Central memory CD8-positive, alpha-beta T cell (primary cell): ENCODE results near the gene TOX3.

ENCODE experiments used
- ATAC-seq: fragments of 150-1000 bp; cut with Tn5 transposase; replicated peaks from 2 replicates; pipeline ENCODE4 v1.10.0; 2022; ENCODE audit warnings: mild to moderate bottlenecking, moderate FRiP score, moderate number of reproducible peaks; ENCODE audit not compliant: poor library complexity, severe bottlenecking; ENCODE audit errors: extremely low read depth
- DNase-seq, 2 donors: peaks; one replicate each; pipeline ENCODE4 v3.0.0; 2021; ENCODE audit warnings: low spot score in 2 of 2
- H3K27ac Mint-ChIP-seq: one replicate; pipeline ENCODE4 v1.8.0; 2022; ENCODE audit warnings: low read depth, mild to moderate bottlenecking, moderate library complexity, mixed read lengths
- H3K27me3 Mint-ChIP-seq: one replicate; pipeline ENCODE4 v1.8.0; 2022; ENCODE audit warnings: mixed read lengths
- H3K36me3 Mint-ChIP-seq: one replicate; pipeline ENCODE4 v1.8.0; 2022; ENCODE audit warnings: mild to moderate bottlenecking, moderate library complexity, mixed read lengths; ENCODE audit not compliant: insufficient read depth
- H3K4me1 Mint-ChIP-seq: one replicate; pipeline ENCODE4 v1.8.0; 2022; ENCODE audit warnings: mixed read lengths
- H3K4me3 Mint-ChIP-seq: one replicate; pipeline ENCODE4 v1.8.0; 2022; ENCODE audit warnings: mild to moderate bottlenecking, moderate library complexity, mixed read lengths
- H3K9me3 Mint-ChIP-seq: one replicate; pipeline ENCODE4 v1.8.0; 2022; ENCODE audit warnings: mixed read lengths

Gene TOX3

GRCh38 chr16:52492789-52493357 is 54.1 kb downstream of the TOX3 start:
- ATAC-seq, result no peak
- H3K9me3 Mint-ChIP-seq, result peaks cover 5% of the 10 kb centered on the region
- no peak for DNase-seq
- H3K4me3 Mint-ChIP-seq, result no peak overlapping the region
- no peaks in the 10 kb centered on the region for H3K4me1 Mint-ChIP-seq
- no peaks in the 10 kb centered on the region for H3K27me3 Mint-ChIP-seq
- no peaks in the 10 kb centered on the region for H3K36me3 Mint-ChIP-seq
- no peak overlapping the region for H3K27ac Mint-ChIP-seq

DNA sequence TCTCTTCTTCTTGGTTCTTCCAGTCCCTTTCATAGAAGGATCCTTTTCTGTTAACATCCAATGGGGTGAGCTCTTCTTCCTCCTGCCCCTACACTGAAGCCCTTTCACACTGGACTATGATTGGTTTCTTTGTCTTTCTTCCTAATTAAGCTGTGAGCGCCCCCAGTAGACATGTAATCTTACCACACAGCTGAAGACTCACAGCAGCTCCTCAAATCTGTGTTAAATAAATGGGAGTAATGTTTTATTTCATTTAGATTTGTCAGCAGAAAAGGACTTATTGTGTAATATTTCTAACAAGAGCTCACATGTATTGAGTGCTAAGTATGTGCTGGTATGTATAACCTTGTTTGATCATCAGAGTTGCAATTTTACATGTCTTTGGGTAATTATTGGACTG is 55.7 kb downstream of the TOX3 start:
- Mint-ChIP-seq H3K4me1 (no peaks in the 10 kb centered on the region), H3K4me3 (no peak overlapping the region)

GRCh38 chr16:52489894-52490293 is 57.0 kb downstream of the TOX3 start:
- no peaks in the 10 kb centered on the region for H3K27me3 Mint-ChIP-seq
- H3K27ac Mint-ChIP-seq, result no peak overlapping the region
- DNase-seq (no peak), ATAC-seq (no peak)
- H3K4me1 Mint-ChIP-seq, result no peaks in the 10 kb centered on the region
- H3K9me3 Mint-ChIP-seq, result peaks cover 13% of the 10 kb centered on the region
- no peaks in the 10 kb centered on the region for H3K36me3 Mint-ChIP-seq
- no peak overlapping the region for H3K4me3 Mint-ChIP-seq

More for the DNA sequence above, 55.7 kb downstream of the TOX3 start:
- H3K27me3 Mint-ChIP-seq, result no peaks in the 10 kb centered on the region
- peaks cover 8% of the 10 kb centered on the region for H3K9me3 Mint-ChIP-seq
- DNase-seq (no peak), ATAC-seq (no peak)
- no peak overlapping the region for H3K27ac Mint-ChIP-seq
- H3K36me3 Mint-ChIP-seq, result no peaks in the 10 kb centered on the region

DNA sequence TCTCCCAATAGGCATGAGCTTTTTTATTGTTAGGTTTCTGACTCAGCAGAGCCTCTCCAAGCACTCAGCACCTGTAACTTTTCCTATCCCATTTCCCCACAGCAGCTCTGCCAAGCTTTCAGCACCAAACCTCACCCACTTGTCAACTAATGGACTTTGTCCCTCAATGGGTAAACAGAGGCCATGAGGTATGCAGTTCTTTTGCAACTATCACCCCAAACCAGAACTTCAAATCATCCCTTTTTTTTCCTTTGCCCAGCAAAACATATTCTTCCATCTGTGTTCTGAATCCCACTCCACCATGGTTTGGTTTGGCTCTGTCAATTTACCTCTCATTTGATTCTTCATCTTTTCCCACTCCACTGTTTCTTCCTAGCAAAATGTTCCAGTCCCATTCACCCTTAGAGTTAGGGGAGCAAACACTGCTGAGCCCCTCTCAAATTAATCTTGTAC is 58.1 kb downstream of the TOX3 start:
- H3K27me3 Mint-ChIP-seq, result no peaks in the 10 kb centered on the region
- no peaks in the 10 kb centered on the region for H3K4me1 Mint-ChIP-seq
- H3K36me3 Mint-ChIP-seq, result no peaks in the 10 kb centered on the region
- ATAC-seq (no peak), DNase-seq (no peak)
- no peak overlapping the region for H3K27ac Mint-ChIP-seq
- no peak overlapping the region for H3K4me3 Mint-ChIP-seq
- H3K9me3 Mint-ChIP-seq, result peaks cover 13% of the 10 kb centered on the region

GRCh38 chr16:52487849-52488457 is 59.0 kb downstream of the TOX3 start:
- Mint-ChIP-seq H3K4me3 (no peak overlapping the region), H3K27ac (no peak overlapping the region), H3K9me3 (peaks cover 13% of the 10 kb centered on the region), H3K27me3 (no peaks in the 10 kb centered on the region), H3K4me1 (no peaks in the 10 kb centered on the region), H3K36me3 (peaks cover 3% of the 10 kb centered on the region)
- DNase-seq (no peak), ATAC-seq (no peak)

DNA sequence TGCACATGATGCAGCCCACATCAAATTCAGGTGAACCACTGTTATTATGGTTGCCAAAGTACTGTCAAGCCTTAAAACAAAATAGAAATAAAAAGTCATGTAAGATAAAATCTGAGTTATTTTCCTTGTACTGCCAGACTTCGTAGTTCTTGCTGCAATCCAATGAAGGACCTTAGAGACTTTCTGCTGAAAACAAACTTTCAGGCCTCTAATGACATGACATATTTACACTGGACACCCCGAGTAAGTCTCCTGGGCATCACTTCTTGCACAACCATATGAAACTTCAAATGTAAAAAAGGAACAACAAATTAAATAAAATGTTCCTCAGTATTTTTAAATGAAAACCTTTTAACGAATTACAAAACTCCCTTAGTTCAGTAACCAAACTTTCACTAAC is 66.7 kb downstream of the TOX3 start:
- Mint-ChIP-seq H3K4me3 (no peak overlapping the region), H3K27me3 (no peaks in the 10 kb centered on the region), H3K4me1 (no peaks in the 10 kb centered on the region), H3K27ac (no peak overlapping the region), H3K36me3 (peaks cover 3% of the 10 kb centered on the region), H3K9me3 (peaks cover 10% of the 10 kb centered on the region)
- ATAC-seq (no peak), DNase-seq (no peak)

GRCh38 chr16:52476111-52476510 is 70.8 kb downstream of the TOX3 start:
- DNase-seq (no peak), ATAC-seq (no peak)
- peaks cover 24% of the 10 kb centered on the region for H3K9me3 Mint-ChIP-seq
- no peaks in the 10 kb centered on the region for H3K36me3 Mint-ChIP-seq
- H3K27ac Mint-ChIP-seq, result no peak overlapping the region
- no peaks in the 10 kb centered on the region for H3K4me1 Mint-ChIP-seq
- H3K27me3 Mint-ChIP-seq, result no peaks in the 10 kb centered on the region
- no peak overlapping the region for H3K4me3 Mint-ChIP-seq

DNA sequence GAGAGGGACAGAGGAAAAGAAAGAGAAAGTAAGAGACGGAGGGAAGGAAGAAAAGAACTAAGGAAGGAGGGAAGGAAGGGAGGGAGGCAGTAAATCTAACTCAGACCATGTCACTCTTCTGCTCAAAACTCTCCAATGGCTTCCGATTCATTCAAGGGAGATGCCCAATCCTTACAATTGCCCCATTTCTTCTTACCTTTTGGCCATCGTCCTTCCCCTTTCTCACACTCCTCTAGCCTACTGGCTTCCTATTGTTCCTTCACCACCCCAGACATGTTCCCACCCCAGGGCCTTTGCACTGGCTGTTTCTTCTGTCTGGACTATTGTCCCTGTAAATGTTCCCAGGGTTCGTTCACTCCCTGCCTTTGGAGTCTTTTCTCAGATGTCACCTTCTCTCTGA is 72.3 kb downstream of the TOX3 start:
- Mint-ChIP-seq H3K4me3 (no peak overlapping the region), H3K36me3 (no peaks in the 10 kb centered on the region), H3K9me3 (peaks cover 20% of the 10 kb centered on the region), H3K27me3 (no peaks in the 10 kb centered on the region), H3K27ac (no peak overlapping the region), H3K4me1 (no peaks in the 10 kb centered on the region)
- ATAC-seq (no peak), DNase-seq (no peak)

GRCh38 chr16:52473096-52473495 is 73.8 kb downstream of the TOX3 start:
- H3K36me3 Mint-ChIP-seq, result no peaks in the 10 kb centered on the region

DNA sequence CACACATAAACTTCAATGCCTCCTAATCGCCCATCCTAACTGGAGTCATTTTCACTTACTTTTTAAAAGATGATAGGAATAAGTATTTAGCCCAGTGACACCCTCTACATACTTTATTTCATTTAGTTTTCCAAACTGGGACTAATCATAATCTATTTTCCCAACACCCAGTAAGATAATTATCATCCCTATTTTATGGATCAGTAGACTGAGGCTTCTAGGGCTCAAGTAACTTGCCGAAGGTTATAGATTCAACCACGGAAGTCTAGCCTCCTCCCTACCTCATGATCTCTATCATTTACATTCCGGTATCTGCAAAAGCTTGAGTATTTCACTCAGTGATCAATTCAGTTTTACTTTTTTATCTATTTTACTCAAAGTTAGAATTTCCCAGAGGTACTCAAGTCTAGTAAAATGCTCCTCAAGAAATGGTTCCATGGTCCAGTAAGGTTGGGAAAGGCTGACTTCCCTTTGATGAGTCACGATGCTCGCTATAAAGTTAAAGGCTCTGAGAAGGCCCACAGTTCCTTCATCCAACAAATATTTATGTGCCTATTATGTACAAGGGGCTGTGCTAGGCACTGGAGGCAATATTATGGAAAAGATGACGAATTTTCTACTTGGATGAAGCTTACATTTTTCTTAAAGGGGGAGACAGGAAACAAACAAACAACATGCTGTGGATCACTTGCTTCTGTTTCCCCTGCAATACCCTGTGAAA is 75.1 kb downstream of the TOX3 start:
- Mint-ChIP-seq H3K36me3 (no peaks in the 10 kb centered on the region), H3K4me3 (no peak overlapping the region), H3K27ac (no peak overlapping the region), H3K4me1 (no peaks in the 10 kb centered on the region), H3K27me3 (no peaks in the 10 kb centered on the region), H3K9me3 (peaks cover 15% of the 10 kb centered on the region)
- DNase-seq, result no peak
- ATAC-seq, result no peak

More at GRCh38 chr16:52473096-52473495, 73.8 kb downstream of the TOX3 start:
- ATAC-seq (no peak), DNase-seq (no peak)
- H3K9me3 Mint-ChIP-seq, result peaks cover 19% of the 10 kb centered on the region
- H3K4me3 Mint-ChIP-seq, result no peak overlapping the region
- H3K4me1 Mint-ChIP-seq, result no peaks in the 10 kb centered on the region
- H3K27ac Mint-ChIP-seq, result no peak overlapping the region
- no peaks in the 10 kb centered on the region for H3K27me3 Mint-ChIP-seq

DNA sequence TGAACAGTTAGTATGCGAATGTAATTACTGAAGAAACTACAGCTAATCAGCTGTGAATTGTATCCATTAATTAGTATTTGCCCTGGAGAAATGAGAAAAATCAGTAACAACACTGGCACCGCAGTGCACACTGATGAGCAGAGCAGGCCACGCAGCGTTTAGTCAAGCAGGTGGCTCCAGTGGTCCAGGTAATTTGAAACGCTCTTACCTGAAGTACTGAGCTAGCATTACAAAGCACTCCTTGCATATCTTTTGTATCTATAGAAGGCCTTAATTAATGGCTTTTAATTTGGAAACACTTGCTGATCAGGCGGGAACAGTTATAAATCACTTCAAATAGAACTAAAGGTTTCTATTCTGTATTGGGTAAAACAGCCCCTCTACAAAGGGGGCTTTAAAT is 76.4 kb downstream of the TOX3 start:
- Mint-ChIP-seq H3K36me3 (no peaks in the 10 kb centered on the region), H3K27me3 (no peaks in the 10 kb centered on the region), H3K4me1 (no peaks in the 10 kb centered on the region), H3K4me3 (no peak overlapping the region), H3K9me3 (peaks cover 14% of the 10 kb centered on the region), H3K27ac (no peak overlapping the region)
- DNase-seq, result no peak
- no peak for ATAC-seq

GRCh38 chr16:52469775-52470174 is 77.2 kb downstream of the TOX3 start:
- DNase-seq (no peak), ATAC-seq (no peak)
- no peak overlapping the region for H3K27ac Mint-ChIP-seq
- H3K9me3 Mint-ChIP-seq, result peaks cover 10% of the 10 kb centered on the region
- no peak overlapping the region for H3K4me3 Mint-ChIP-seq
- H3K4me1 Mint-ChIP-seq, result no peaks in the 10 kb centered on the region
- no peaks in the 10 kb centered on the region for H3K27me3 Mint-ChIP-seq
- no peaks in the 10 kb centered on the region for H3K36me3 Mint-ChIP-seq

GRCh38 chr16:52469091-52469490 is 77.9 kb downstream of the TOX3 start:
- no peak for DNase-seq
- no peak for ATAC-seq
- Mint-ChIP-seq H3K27me3 (no peaks in the 10 kb centered on the region), H3K36me3 (no peaks in the 10 kb centered on the region), H3K27ac (no peak overlapping the region), H3K9me3 (peaks cover 3% of the 10 kb centered on the region), H3K4me1 (no peaks in the 10 kb centered on the region), H3K4me3 (no peak overlapping the region)
